BLaER1 treated with 17β-estradiol and CSF1 and Interleukin-3, amounts not matched to agents 10 nM and 100 nM (cell line): ENCODE results near the gene PPP2R2C.

Source experiments
- H3K27ac ChIP-seq, 11 experiments: shearing (Covaris generic); formaldehyde crosslinking; 2 replicates each; pipeline ENCODE4 v1.8.1; 2022
- H3K27me3 ChIP-seq, 11 experiments: shearing (Covaris generic); formaldehyde crosslinking; 2 replicates each; pipeline ENCODE4 v1.8.1; 2022
- H3K36me3 ChIP-seq, 11 experiments: shearing (Covaris generic); formaldehyde crosslinking; 2 replicates each; pipeline ENCODE4 v1.8.1; 2022
- H3K4me1 ChIP-seq, 10 experiments: shearing (Covaris generic); formaldehyde crosslinking; 2 replicates each; pipeline ENCODE4 v1.8.1; 2022
- H3K4me2 ChIP-seq, 11 experiments: shearing (Covaris generic); formaldehyde crosslinking; 2 replicates each; pipeline ENCODE4 v1.8.1; 2022
- H3K4me3 ChIP-seq, 10 experiments: shearing (Covaris generic); formaldehyde crosslinking; 2 replicates each; pipeline ENCODE4 v1.8.1; 2022
- H3K9ac ChIP-seq, 11 experiments: shearing (Covaris generic); formaldehyde crosslinking; 2 replicates each; pipeline ENCODE4 v1.8.1; 2022
- H3K9me3 ChIP-seq, 11 experiments: shearing (Covaris generic); formaldehyde crosslinking; replicated peaks in 1 of 11; 2 replicates each; pipeline ENCODE4 v1.8.1; 2022
- H4K20me1 ChIP-seq, 11 experiments: shearing (Covaris generic); formaldehyde crosslinking; 2 replicates each; pipeline ENCODE4 v1.8.1; 2022
- Cebpa-rat ChIP-seq, 11 experiments: shearing (Covaris generic); IDR thresholded peaks; 2 replicates each; pipeline ENCODE4 v1.8.1; 2022

PPP2R2C gene

GRCh38 chr4:6415031-6415705, 57.2 kb downstream of the PPP2R2C start:
- no peak for TF ChIP-seq Cebpa-rat (IDR thresholded peaks at IDR 0.05)
- Histone ChIP-seq H3K27me3 (no peaks in the 10 kb centered on the region), H3K9me3 (peaks cover 0 to 23% (median 15%) of the 10 kb centered on the region in 11 experiments; a peak in 18 of 22 replicates), H3K36me3 (no peaks in the 10 kb centered on the region), H3K27ac (no peak overlapping the region), H4K20me1 (no peaks in the 10 kb centered on the region; a peak in 1 of 22 replicates), H3K4me3 (no peak overlapping the region), H3K9ac (no peak overlapping the region), H3K4me1 (peaks cover 0 to 35% (median 27%) of the 10 kb centered on the region in 10 experiments; a peak in 13 of 20 replicates), H3K4me2 (no peak overlapping the region)

- Histone ChIP-seq H3K36me3 (no peaks in the 10 kb centered on the region), H3K9me3 (peaks cover 0 to 23% (median 15%) of the 10 kb centered on the region in 11 experiments; a peak in 18 of 22 replicates), H3K27ac (no peak overlapping the region), H3K4me3 (no peak overlapping the region), H3K4me1 (peaks cover 0 to 41% (median 29%) of the 10 kb centered on the region in 10 experiments; a peak in 13 of 20 replicates), H4K20me1 (no peaks in the 10 kb centered on the region; a peak in 1 of 22 replicates), H3K27me3 (no peaks in the 10 kb centered on the region), H3K9ac (no peak overlapping the region), H3K4me2 (no peak overlapping the region)
- TF ChIP-seq Cebpa-rat (IDR thresholded peaks at IDR 0.05) = no peak
Measured at GRCh38 chr4:6414578-6414977, 57.8 kb downstream of the PPP2R2C start.

DNA sequence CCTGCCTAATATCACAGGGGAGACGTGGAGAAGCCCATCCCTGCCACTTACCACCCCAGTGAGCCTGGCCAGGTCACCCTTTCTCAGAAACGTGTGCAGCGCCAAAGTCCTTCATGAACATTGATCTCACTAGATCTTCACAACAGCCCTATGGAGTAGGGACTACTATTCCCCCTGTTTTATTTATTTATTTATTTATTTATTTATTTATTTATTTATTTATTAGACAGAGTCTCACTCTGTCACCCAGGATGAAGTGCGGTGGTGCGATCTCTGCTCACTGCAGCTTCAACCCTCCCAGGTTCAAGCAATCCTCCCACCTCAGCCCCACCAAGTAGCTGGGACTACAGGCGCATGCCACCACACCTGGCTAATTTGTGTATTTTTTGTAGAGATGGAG, 61.8 kb downstream of the PPP2R2C start:
- H3K36me3 ChIP-seq = no peaks in the 10 kb centered on the region
- no peaks in the 10 kb centered on the region for H4K20me1 ChIP-seq
- H3K9ac ChIP-seq = no peak overlapping the region
- H3K27me3 ChIP-seq = no peaks in the 10 kb centered on the region
- peaks cover 0 to 23% (median 15%) of the 10 kb centered on the region in 11 experiments; a peak in 18 of 22 replicates for H3K9me3 ChIP-seq
- H3K27ac ChIP-seq = no peak overlapping the region
- no peak for TF ChIP-seq Cebpa-rat (IDR thresholded peaks at IDR 0.05)
- peaks cover 0 to 14% (median 6%) of the 10 kb centered on the region in 10 experiments; a peak in 8 of 20 replicates for H3K4me1 ChIP-seq
- no peak overlapping the region for H3K4me3 ChIP-seq
- H3K4me2 ChIP-seq = peak overlapping the region in 1 of 11 experiments; percentile 14; a peak in 2 of 22 replicates

DNA sequence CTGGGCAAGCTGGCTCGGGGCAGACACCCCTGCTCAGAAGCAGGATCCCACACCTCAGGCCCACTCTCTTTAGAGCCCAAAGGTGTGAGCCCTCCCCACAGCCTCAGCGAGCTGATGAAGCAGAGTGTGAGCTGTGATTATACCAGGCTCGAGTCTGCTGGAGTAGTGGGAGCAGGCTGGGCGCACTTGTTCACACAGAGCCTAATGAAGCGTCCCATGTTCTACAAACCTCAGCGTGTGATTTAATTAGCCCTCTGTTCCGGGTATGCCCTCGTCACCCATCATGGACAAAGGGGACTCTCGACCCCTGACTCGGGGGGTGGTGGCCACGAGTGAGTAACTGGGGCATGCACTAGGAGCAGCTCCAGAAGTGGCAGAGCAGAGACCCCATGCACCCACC, 62.3 kb downstream of the PPP2R2C start:
- H3K27me3 ChIP-seq = no peaks in the 10 kb centered on the region
- H3K4me1 ChIP-seq = peaks cover 0 to 18% (median 9%) of the 10 kb centered on the region in 10 experiments; a peak in 12 of 20 replicates
- no peaks in the 10 kb centered on the region for H3K36me3 ChIP-seq
- H3K27ac ChIP-seq = no peak overlapping the region
- H3K9ac ChIP-seq = no peak overlapping the region
- H3K4me2 ChIP-seq = peak overlapping the region in 6 of 11 experiments; percentile 17 to 42 (median 22); a peak in 7 of 22 replicates
- H4K20me1 ChIP-seq = no peaks in the 10 kb centered on the region
- H3K9me3 ChIP-seq = peaks cover 0 to 23% (median 15%) of the 10 kb centered on the region in 11 experiments; a peak in 18 of 22 replicates
- no peak for TF ChIP-seq Cebpa-rat (IDR thresholded peaks at IDR 0.05)
- H3K4me3 ChIP-seq = no peak overlapping the region

DNA sequence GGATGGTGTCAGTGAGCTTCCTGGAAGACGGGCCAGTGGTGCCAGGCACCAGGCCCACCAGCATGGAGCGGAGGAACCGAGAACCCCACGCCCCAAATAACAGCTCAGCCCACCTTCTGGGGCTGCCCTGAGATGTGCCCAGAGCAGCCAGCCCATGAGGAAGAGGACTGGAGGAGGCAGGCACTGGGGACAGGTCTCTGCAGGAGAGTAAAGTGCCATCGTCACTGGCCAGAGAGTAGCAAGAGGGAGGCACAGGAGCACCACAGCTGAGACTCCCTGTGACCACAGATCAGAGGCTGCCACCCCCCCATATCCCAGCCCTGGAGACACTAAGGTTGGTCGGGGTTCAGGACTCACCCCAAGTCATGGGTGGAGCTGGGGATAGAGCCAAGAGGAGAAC, 63.0 kb downstream of the PPP2R2C start:
- H3K27me3 ChIP-seq = no peaks in the 10 kb centered on the region
- H3K4me1 ChIP-seq = peaks cover 0 to 25% (median 13%) of the 10 kb centered on the region in 10 experiments; a peak in 13 of 20 replicates
- peaks cover 0 to 19% (median 13%) of the 10 kb centered on the region in 11 experiments; a peak in 18 of 22 replicates for H3K9me3 ChIP-seq
- no peaks in the 10 kb centered on the region for H3K36me3 ChIP-seq
- no peaks in the 10 kb centered on the region for H4K20me1 ChIP-seq
- TF ChIP-seq Cebpa-rat (IDR thresholded peaks at IDR 0.05) = no peak
- peak overlapping the region in 3 of 11 experiments; percentile 19 to 42 (median 38); a peak in 5 of 22 replicates for H3K4me2 ChIP-seq
- no peak overlapping the region for H3K9ac ChIP-seq
- no peak overlapping the region for H3K27ac ChIP-seq
- no peak overlapping the region for H3K4me3 ChIP-seq

GRCh38 chr4:6408263-6408662, 64.2 kb downstream of the PPP2R2C start:
- Histone ChIP-seq H3K9me3 (peaks cover 0 to 8% (median 2%) of the 10 kb centered on the region in 11 experiments; a peak in 11 of 22 replicates), H3K4me3 (no peak overlapping the region), H3K27me3 (no peaks in the 10 kb centered on the region), H4K20me1 (no peaks in the 10 kb centered on the region), H3K36me3 (no peaks in the 10 kb centered on the region), H3K4me2 (no peak overlapping the region), H3K27ac (no peak overlapping the region), H3K4me1 (peaks cover 0 to 36% (median 24%) of the 10 kb centered on the region in 10 experiments; a peak in 15 of 20 replicates), H3K9ac (no peak overlapping the region)
- TF ChIP-seq Cebpa-rat (IDR thresholded peaks at IDR 0.05) = no peak

DNA sequence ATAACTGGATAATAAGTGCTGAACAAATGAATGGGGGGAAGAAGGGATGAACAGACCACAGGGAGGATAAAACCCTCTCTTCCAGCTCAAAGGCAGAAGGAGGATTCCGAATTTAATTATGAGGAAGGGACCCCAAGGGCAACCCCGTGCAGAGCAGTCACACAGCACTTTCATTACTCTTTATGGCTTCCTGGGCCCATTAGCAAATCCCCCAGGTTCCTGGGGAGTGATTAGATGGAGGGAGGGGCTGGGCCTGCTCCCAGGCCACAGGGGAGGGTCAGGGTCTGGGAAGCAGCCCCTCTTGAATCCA, 67.1 kb downstream of the PPP2R2C start:
- H3K4me1 ChIP-seq = peaks cover 0 to 44% (median 29%) of the 10 kb centered on the region in 10 experiments; a peak in 15 of 20 replicates
- H3K27me3 ChIP-seq = no peaks in the 10 kb centered on the region
- peak overlapping the region in 6 of 11 experiments; percentile 33 to 70 (median 58); a peak in 9 of 22 replicates for H3K4me2 ChIP-seq

GRCh38 chr4:6404611-6405396, 67.6 kb downstream of the PPP2R2C start:
- no peaks in the 10 kb centered on the region; a peak in 1 of 22 replicates for H3K27me3 ChIP-seq
- H3K27ac ChIP-seq = no peak overlapping the region
- H3K9ac ChIP-seq = no peak overlapping the region
- H3K4me3 ChIP-seq = no peak overlapping the region
- H3K4me1 ChIP-seq = peaks cover 0 to 40% (median 27%) of the 10 kb centered on the region in 10 experiments; a peak in 15 of 20 replicates
- H4K20me1 ChIP-seq = no peaks in the 10 kb centered on the region; a peak in 1 of 22 replicates
- peak overlapping the region in 8 of 11 experiments; percentile 25 to 70 (median 58); a peak in 13 of 22 replicates for H3K4me2 ChIP-seq
- H3K36me3 ChIP-seq = no peaks in the 10 kb centered on the region
- no peak for TF ChIP-seq Cebpa-rat (IDR thresholded peaks at IDR 0.05)
- H3K9me3 ChIP-seq = peaks cover 0 to 3% (median 0%) of the 10 kb centered on the region in 11 experiments; a peak in 2 of 22 replicates

More for the DNA sequence above, 67.1 kb downstream of the PPP2R2C start:
- Histone ChIP-seq H3K27ac (no peak overlapping the region), H3K9me3 (peaks cover 0 to 3% (median 0%) of the 10 kb centered on the region in 11 experiments; a peak in 2 of 22 replicates), H3K9ac (no peak overlapping the region), H3K4me3 (no peak overlapping the region), H3K36me3 (no peaks in the 10 kb centered on the region), H4K20me1 (no peaks in the 10 kb centered on the region; a peak in 1 of 22 replicates)
- no peak for TF ChIP-seq Cebpa-rat (IDR thresholded peaks at IDR 0.05)

GRCh38 chr4:6403400-6403685, 69.1 kb downstream of the PPP2R2C start:
- peaks cover 0 to 48% (median 39%) of the 10 kb centered on the region in 10 experiments; a peak in 16 of 20 replicates for H3K4me1 ChIP-seq
- no peak overlapping the region for H3K4me3 ChIP-seq
- peaks cover 0 to 3% (median 0%) of the 10 kb centered on the region in 11 experiments; a peak in 2 of 22 replicates for H3K9me3 ChIP-seq
- TF ChIP-seq Cebpa-rat (IDR thresholded peaks at IDR 0.05) = no peak
- no peak overlapping the region for H3K9ac ChIP-seq
- H3K4me2 ChIP-seq = peak overlapping the region in 8 of 11 experiments; percentile 25 to 70 (median 58); a peak in 17 of 22 replicates
- no peaks in the 10 kb centered on the region for H3K36me3 ChIP-seq
- peaks cover 0 to 5% (median 0%) of the 10 kb centered on the region in 11 experiments; a peak in 1 of 22 replicates for H4K20me1 ChIP-seq
- H3K27me3 ChIP-seq = peaks cover 0 to 5% (median 0%) of the 10 kb centered on the region in 11 experiments; a peak in 5 of 22 replicates
- no peak overlapping the region for H3K27ac ChIP-seq
